MM.1S (cell line): ENCODE measurements around the gene SSBP3.

Experiments used
- DNase-seq: peaks from one replicate; pipeline ENCODE4 v3.0.0-alpha.2; 2015
- H2AFZ ChIP-seq: fragments of 300-600 bp; sonication (generic); 2 replicates; pipeline ENCODE4 v1.6.0; 2016; ENCODE audit warnings: antibody characterized with exemption, low read length
- H3F3A ChIP-seq: fragments of 300-600 bp; sonication (generic); 2 replicates; pipeline ENCODE4 v1.6.1; 2016; ENCODE audit warnings: mild to moderate bottlenecking, antibody characterized with exemption, low read length, moderate library complexity, mixed read lengths; ENCODE audit not compliant: insufficient read depth
- H3K27ac ChIP-seq: fragments of 300-600 bp; sonication (generic); 2 replicates; pipeline ENCODE4 v1.5.1; 2016; ENCODE audit warnings: mild to moderate bottlenecking, low read length
- H3K27me3 ChIP-seq: fragments of 300-600 bp; sonication (generic); replicated peaks from 2 replicates; pipeline ENCODE4 v1.6.0; 2016; ENCODE audit warnings: low read length; ENCODE audit not compliant: insufficient read depth
- H3K36me3 ChIP-seq: fragments of 300-600 bp; sonication (generic); replicated peaks from 2 replicates; pipeline ENCODE4 v1.6.1; 2016; ENCODE audit warnings: mild to moderate bottlenecking, low read length, mixed read lengths; ENCODE audit not compliant: insufficient read depth
- H3K4me1 ChIP-seq: fragments of 300-600 bp; sonication (generic); 2 replicates; pipeline ENCODE4 v1.6.1; 2016; ENCODE audit warnings: low read length, mixed read lengths
- H3K4me2 ChIP-seq: fragments of 300-600 bp; sonication (generic); 2 replicates; pipeline ENCODE4 v1.6.0; 2016; ENCODE audit warnings: low read depth, low read length
- H3K4me3 ChIP-seq: fragments of 300-600 bp; sonication (generic); 2 replicates; pipeline ENCODE4 v1.5.1; 2016; ENCODE audit warnings: low read length, mixed read lengths
- H3K79me2 ChIP-seq: fragments of 300-600 bp; sonication (generic); 2 replicates; pipeline ENCODE4 v1.6.1; 2016; ENCODE audit warnings: mixed run types, low read length, mixed read lengths
- H3K9ac ChIP-seq: fragments of 300-600 bp; sonication (generic); 2 replicates; pipeline ENCODE4 v1.6.1; 2016; ENCODE audit warnings: low read length, mixed read lengths
- H3K9me2 ChIP-seq: fragments of 300-600 bp; sonication (generic); replicated peaks from 2 replicates; pipeline ENCODE4 v1.6.1; 2016; ENCODE audit warnings: mild to moderate bottlenecking, low read length, mixed read lengths; ENCODE audit not compliant: insufficient read depth
- H3K9me3 ChIP-seq: fragments of 300-600 bp; sonication (generic); replicated peaks from 2 replicates; pipeline ENCODE4 v1.6.1; 2016; ENCODE audit warnings: mild to moderate bottlenecking, low read length, mixed read lengths; ENCODE audit not compliant: insufficient read depth
- H4K20me1 ChIP-seq: fragments of 300-600 bp; sonication (generic); 2 replicates; pipeline ENCODE4 v1.6.1; 2016; ENCODE audit warnings: mild to moderate bottlenecking, low read length, moderate library complexity, mixed read lengths; ENCODE audit not compliant: insufficient read depth
- CTCF ChIP-seq: fragments of 300-600 bp; sonication (generic); IDR thresholded peaks from 2 replicates; pipeline ENCODE4 v1.5.1; 2016; ENCODE audit warnings: antibody characterized with exemption, low read length, mixed read lengths
- EZH2 ChIP-seq: fragments of 300-600 bp; sonication (generic); optimal IDR thresholded peaks from 2 replicates; pipeline ENCODE3; 2017; ENCODE audit warnings: low read depth, mild to moderate bottlenecking, antibody characterized with exemption, low read length, mixed read lengths
- EZH2phosphoT487 ChIP-seq: fragments of 300-600 bp; sonication (generic); IDR thresholded peaks from 2 replicates; pipeline ENCODE4 v1.6.1; 2018; ENCODE audit warnings: antibody characterized with exemption, low read length

The SSBP3 gene

GRCh38 chr1:54253480-54253879 is 152.7 kb downstream of the SSBP3 start:
- Histone ChIP-seq H3K79me2 (no peaks in the 10 kb centered on the region), H3K4me3 (no peak overlapping the region), H3K9me2 (no peaks in the 10 kb centered on the region), H3K27ac (no peak overlapping the region), H3K4me1 (no peaks in the 10 kb centered on the region), H4K20me1 (no peaks in the 10 kb centered on the region), H3F3A (no peaks in the 10 kb centered on the region), H3K9me3 (no peaks in the 10 kb centered on the region), H3K27me3 (no peaks in the 10 kb centered on the region), H2AFZ (no peak overlapping the region), H3K9ac (no peak overlapping the region), H3K36me3 (no peaks in the 10 kb centered on the region), H3K4me2 (no peak overlapping the region)
- DNase-seq, result no peak
- no peak for TF ChIP-seq EZH2
- TF ChIP-seq CTCF, result no peak
- TF ChIP-seq EZH2phosphoT487, result no peak

GRCh38 chr1:54252371-54252936 is 153.7 kb downstream of the SSBP3 start:
- Histone ChIP-seq H3K36me3 (no peaks in the 10 kb centered on the region), H4K20me1 (no peaks in the 10 kb centered on the region), H3K4me1 (no peaks in the 10 kb centered on the region), H2AFZ (no peak overlapping the region), H3F3A (no peaks in the 10 kb centered on the region), H3K27ac (no peak overlapping the region), H3K9me2 (no peaks in the 10 kb centered on the region), H3K9ac (no peak overlapping the region), H3K27me3 (no peaks in the 10 kb centered on the region), H3K79me2 (no peaks in the 10 kb centered on the region), H3K4me2 (no peak overlapping the region), H3K9me3 (no peaks in the 10 kb centered on the region), H3K4me3 (no peak overlapping the region)
- TF ChIP-seq CTCF (no peak), EZH2phosphoT487 (no peak), EZH2 (no peak)
- no peak for DNase-seq

GRCh38 chr1:54250670-54251069 is 155.5 kb downstream of the SSBP3 start:
- Histone ChIP-seq H3K79me2 (no peaks in the 10 kb centered on the region), H3K9me3 (no peaks in the 10 kb centered on the region), H3F3A (no peaks in the 10 kb centered on the region), H3K9ac (no peak overlapping the region), H3K36me3 (no peaks in the 10 kb centered on the region), H3K4me2 (no peak overlapping the region), H2AFZ (no peak overlapping the region), H3K4me3 (no peak overlapping the region), H3K27me3 (no peaks in the 10 kb centered on the region), H3K4me1 (no peaks in the 10 kb centered on the region), H3K27ac (no peak overlapping the region), H3K9me2 (no peaks in the 10 kb centered on the region), H4K20me1 (no peaks in the 10 kb centered on the region)
- TF ChIP-seq EZH2phosphoT487 (no peak), CTCF (no peak), EZH2 (no peak)
- DNase-seq, result no peak
